Suprapubic skin (tissue), 3 donors: ENCODE results near the gene DLX2.

Experiments
- POLR2A ChIP-seq, 2 donors: fragments of 450-650 bp; IDR thresholded peaks; one replicate each; pipeline ENCODE4 v1.6.1; 2017; ENCODE audit warnings: antibody characterized with exemption in 2 of 2, mild to moderate bottlenecking in 2 of 2, moderate library complexity in 2 of 2
- TF ChIP-seq, protein P1 (sequence below), 2 donors: fragments of 200-600 bp in 1 of 2; fragments of 450-650 bp in 1 of 2; sonication (generic) in 1 of 2; IDR thresholded peaks; one replicate each; pipeline ENCODE4 v1.5.1; 2016 to 2019; ENCODE audit warnings: antibody characterized with exemption in 2 of 2, mild to moderate bottlenecking in 1 of 2, moderate library complexity in 1 of 2

DNA sequence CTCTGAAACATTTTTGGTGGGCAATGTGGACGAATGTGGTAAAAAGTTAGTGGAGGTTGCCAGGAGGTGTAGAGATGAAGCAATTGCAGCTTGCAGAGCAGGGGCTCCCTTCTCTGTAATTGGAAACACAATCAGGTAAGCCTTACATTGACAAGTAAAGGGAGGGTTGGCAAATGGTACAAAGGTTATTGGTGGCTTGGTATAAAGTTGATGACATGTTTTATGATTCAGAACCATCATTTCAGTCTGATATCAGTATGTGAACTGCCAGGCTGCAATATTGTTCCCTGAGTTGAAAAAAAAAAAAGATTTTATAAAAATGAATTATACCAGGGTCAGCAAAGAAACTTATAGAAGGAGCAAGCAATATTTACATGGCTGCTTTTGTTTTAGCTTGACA, 31.8 kb downstream of the DLX2 start:
- TF ChIP-seq, protein P1, sequence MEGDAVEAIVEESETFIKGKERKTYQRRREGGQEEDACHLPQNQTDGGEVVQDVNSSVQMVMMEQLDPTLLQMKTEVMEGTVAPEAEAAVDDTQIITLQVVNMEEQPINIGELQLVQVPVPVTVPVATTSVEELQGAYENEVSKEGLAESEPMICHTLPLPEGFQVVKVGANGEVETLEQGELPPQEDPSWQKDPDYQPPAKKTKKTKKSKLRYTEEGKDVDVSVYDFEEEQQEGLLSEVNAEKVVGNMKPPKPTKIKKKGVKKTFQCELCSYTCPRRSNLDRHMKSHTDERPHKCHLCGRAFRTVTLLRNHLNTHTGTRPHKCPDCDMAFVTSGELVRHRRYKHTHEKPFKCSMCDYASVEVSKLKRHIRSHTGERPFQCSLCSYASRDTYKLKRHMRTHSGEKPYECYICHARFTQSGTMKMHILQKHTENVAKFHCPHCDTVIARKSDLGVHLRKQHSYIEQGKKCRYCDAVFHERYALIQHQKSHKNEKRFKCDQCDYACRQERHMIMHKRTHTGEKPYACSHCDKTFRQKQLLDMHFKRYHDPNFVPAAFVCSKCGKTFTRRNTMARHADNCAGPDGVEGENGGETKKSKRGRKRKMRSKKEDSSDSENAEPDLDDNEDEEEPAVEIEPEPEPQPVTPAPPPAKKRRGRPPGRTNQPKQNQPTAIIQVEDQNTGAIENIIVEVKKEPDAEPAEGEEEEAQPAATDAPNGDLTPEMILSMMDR (IDR thresholded peaks at IDR 0.05), result no peak
- no peak for TF ChIP-seq POLR2A (IDR thresholded peaks at IDR 0.05)
